GM12891 (cell line): ENCODE results near the gene DBNDD2.

ENCODE experiments used
- POLR2A ChIP-seq: IDR thresholded peaks from 2 replicates; pipeline ENCODE4 v1.6.1; 2011; ENCODE audit warnings: low read depth, low read length, control low read depth
- POLR2AphosphoS5 ChIP-seq: IDR thresholded peaks from 2 replicates; pipeline ENCODE4 v1.6.1; 2011; ENCODE audit warnings: low read depth, low read length, control low read depth
- TAF1 ChIP-seq: IDR thresholded peaks from 2 replicates; pipeline ENCODE4 v1.6.1; 2011; ENCODE audit warnings: low read depth, low read length, control low read depth

- no peak for TF ChIP-seq POLR2A
- TF ChIP-seq POLR2AphosphoS5 = no peak
- no peak for TF ChIP-seq TAF1
Measured at GRCh38 chr20:45433976-45434375, 25.9 kb downstream of the DBNDD2 start.
